Peyer's patch (tissue), 4 donors: ENCODE measurements around the gene TMEM143.

ENCODE experiments used
- POLR2A ChIP-seq, 2 donors: fragments of 450-650 bp; IDR thresholded peaks; one replicate each; pipeline ENCODE4 v1.5.1; 2017; ENCODE audit warnings: antibody characterized with exemption in 2 of 2, mild to moderate bottlenecking in 2 of 2, moderate library complexity in 2 of 2
- TF ChIP-seq, protein P1 (sequence below), 6 experiments: fragments of 450-650 bp in 4 of 6; fragments of 200-600 bp in 2 of 6; sonication (generic) in 1 of 6; IDR thresholded peaks; one replicate each; pipeline ENCODE4 v1.5.1; 2017 to 2019; ENCODE audit warnings: antibody characterized with exemption in 6 of 6, mild to moderate bottlenecking in 3 of 6, moderate library complexity in 1 of 6

DNA sequence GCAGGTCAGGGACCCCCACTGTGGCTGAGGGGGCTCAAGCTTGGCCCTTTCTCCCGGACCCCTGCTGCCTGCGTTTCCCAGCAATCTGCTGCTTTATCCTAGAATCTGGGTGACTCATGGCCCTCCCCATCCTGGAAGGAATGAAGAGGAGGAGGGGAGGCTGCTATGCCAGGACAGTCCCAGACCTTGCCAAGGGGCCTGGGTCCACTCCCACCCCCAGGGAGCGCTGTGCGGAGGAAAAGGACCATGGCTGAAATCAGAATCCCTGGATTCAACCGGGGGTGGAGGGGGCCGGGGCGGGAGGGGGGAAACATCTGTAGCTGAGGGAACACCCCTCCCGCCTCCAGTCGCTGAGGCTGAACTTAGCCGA is 73.4 kb downstream of the TMEM143 start:
- TF ChIP-seq POLR2A (IDR thresholded peaks at IDR 0.05), result no peak
- TF ChIP-seq, protein P1, sequence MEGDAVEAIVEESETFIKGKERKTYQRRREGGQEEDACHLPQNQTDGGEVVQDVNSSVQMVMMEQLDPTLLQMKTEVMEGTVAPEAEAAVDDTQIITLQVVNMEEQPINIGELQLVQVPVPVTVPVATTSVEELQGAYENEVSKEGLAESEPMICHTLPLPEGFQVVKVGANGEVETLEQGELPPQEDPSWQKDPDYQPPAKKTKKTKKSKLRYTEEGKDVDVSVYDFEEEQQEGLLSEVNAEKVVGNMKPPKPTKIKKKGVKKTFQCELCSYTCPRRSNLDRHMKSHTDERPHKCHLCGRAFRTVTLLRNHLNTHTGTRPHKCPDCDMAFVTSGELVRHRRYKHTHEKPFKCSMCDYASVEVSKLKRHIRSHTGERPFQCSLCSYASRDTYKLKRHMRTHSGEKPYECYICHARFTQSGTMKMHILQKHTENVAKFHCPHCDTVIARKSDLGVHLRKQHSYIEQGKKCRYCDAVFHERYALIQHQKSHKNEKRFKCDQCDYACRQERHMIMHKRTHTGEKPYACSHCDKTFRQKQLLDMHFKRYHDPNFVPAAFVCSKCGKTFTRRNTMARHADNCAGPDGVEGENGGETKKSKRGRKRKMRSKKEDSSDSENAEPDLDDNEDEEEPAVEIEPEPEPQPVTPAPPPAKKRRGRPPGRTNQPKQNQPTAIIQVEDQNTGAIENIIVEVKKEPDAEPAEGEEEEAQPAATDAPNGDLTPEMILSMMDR (IDR thresholded peaks at IDR 0.05), result no peak
